SKM-1 (cell line): ENCODE results near the gene PC.

Experiments
- DNase-seq: peaks from one replicate; lab custom pipeline; 2025; ENCODE audit not compliant: unreplicated experiment; lab: John Stamatoyannopoulos, UW

The PC gene

GRCh38 chr11:66885950-66886440, 72.2 kb downstream of the PC start:
- no peak for DNase-seq

GRCh38 chr11:66885469-66885868, 72.7 kb downstream of the PC start:
- DNase-seq = no peak

GRCh38 chr11:66884443-66884842, 73.7 kb downstream of the PC start:
- no peak for DNase-seq

- DNase-seq = no peak
Observed at GRCh38 chr11:66883016-66883965, 74.9 kb downstream of the PC start.

- no peak for DNase-seq
Observed at GRCh38 chr11:66882561-66883015, 75.6 kb downstream of the PC start.

GRCh38 chr11:66881927-66882452, 76.2 kb downstream of the PC start:
- DNase-seq = no peak

GRCh38 chr11:66881451-66881835, 76.7 kb downstream of the PC start:
- DNase-seq = no peak

GRCh38 chr11:66880496-66881450, 77.4 kb downstream of the PC start:
- DNase-seq = no peak

- DNase-seq = no peak
Observed at GRCh38 chr11:66879999-66880398, 78.2 kb downstream of the PC start.

- DNase-seq = no peak
Observed at GRCh38 chr11:66879583-66879982, 78.6 kb downstream of the PC start.

- no peak for DNase-seq
Observed at GRCh38 chr11:66879000-66879399, 79.2 kb downstream of the PC start.

- DNase-seq = no peak
Observed at GRCh38 chr11:66878474-66878873, 79.7 kb downstream of the PC start.

- DNase-seq = no peak
Observed at GRCh38 chr11:66877588-66878385, 80.4 kb downstream of the PC start.

- DNase-seq = no peak
Observed at GRCh38 chr11:66875378-66875777, 82.8 kb downstream of the PC start.

GRCh38 chr11:66874232-66874631, 84.0 kb downstream of the PC start:
- no peak for DNase-seq

GRCh38 chr11:66871521-66871901, 86.7 kb downstream of the PC start:
- no peak for DNase-seq

GRCh38 chr11:66870616-66871520, 87.3 kb downstream of the PC start:
- DNase-seq = no peak

GRCh38 chr11:66870131-66870530, 88.1 kb downstream of the PC start:
- DNase-seq = no peak

GRCh38 chr11:66869567-66869870, 88.7 kb downstream of the PC start:
- DNase-seq = no peak
